Eye (tissue), 1 donor: ENCODE measurements around the gene NFIA.

Source experiments
- DNase-seq: peaks from one replicate; pipeline ENCODE4 v3.0.0-alpha.2; 2015

NFIA gene

GRCh38 chr1:61085206-61085982, 3.0 kb downstream of the NFIA start:
- no peak for DNase-seq

GRCh38 chr1:61085983-61086644, 3.8 kb downstream of the NFIA start:
- no peak for DNase-seq

DNA sequence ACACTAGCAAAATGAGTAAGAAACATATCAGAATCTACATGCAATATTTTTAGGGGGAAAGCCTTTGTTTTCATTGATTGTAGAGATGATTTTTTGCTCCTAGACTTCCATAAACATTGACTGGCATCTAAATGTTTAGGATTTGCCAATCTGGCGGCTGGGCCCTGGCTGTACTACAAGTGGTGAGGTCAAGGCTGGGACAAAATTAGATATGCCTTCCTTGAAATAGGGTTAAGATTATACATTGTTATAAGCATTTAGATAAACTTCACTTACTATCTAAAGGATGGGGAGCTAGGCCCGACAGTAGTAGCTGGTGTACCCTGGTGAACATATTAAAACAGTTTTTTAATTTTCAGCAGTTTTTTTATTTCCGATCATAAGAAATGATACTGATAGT, 5.2 kb downstream of the NFIA start:
- no peak for DNase-seq

- DNase-seq: no peak
Observed at GRCh38 chr1:61088163-61088974, 6.0 kb downstream of the NFIA start.

- DNase-seq: no peak
Observed at GRCh38 chr1:61089338-61089737, 7.0 kb downstream of the NFIA start.

- DNase-seq: no peak
Observed at GRCh38 chr1:61089741-61090140, 7.4 kb downstream of the NFIA start.

- DNase-seq: no peak
Observed at GRCh38 chr1:61090546-61091202, 8.3 kb downstream of the NFIA start.

- no peak for DNase-seq
Observed at GRCh38 chr1:61091455-61091854, 9.1 kb downstream of the NFIA start.

DNA sequence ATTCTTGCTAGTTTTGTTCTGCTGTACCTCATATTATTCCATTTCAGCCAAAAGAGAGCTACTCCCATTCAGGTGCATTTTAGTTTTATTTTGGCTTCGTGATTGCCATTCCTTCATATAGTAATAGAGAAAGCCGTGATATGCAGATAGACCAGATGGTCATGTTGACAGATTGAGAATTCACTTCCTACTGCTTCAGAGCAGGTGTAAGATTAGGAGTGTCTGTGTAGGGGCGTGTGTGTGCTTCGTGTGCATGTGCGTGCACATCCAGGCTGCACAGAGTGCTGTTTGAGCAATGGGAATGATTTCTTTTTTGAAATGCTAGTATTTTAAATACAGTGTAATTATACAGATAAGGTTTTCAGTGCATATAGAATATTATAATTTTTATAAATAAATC, 10.3 kb downstream of the NFIA start:
- DNase-seq: no peak

GRCh38 chr1:61093525-61094137, 11.3 kb downstream of the NFIA start:
- no peak for DNase-seq

DNA sequence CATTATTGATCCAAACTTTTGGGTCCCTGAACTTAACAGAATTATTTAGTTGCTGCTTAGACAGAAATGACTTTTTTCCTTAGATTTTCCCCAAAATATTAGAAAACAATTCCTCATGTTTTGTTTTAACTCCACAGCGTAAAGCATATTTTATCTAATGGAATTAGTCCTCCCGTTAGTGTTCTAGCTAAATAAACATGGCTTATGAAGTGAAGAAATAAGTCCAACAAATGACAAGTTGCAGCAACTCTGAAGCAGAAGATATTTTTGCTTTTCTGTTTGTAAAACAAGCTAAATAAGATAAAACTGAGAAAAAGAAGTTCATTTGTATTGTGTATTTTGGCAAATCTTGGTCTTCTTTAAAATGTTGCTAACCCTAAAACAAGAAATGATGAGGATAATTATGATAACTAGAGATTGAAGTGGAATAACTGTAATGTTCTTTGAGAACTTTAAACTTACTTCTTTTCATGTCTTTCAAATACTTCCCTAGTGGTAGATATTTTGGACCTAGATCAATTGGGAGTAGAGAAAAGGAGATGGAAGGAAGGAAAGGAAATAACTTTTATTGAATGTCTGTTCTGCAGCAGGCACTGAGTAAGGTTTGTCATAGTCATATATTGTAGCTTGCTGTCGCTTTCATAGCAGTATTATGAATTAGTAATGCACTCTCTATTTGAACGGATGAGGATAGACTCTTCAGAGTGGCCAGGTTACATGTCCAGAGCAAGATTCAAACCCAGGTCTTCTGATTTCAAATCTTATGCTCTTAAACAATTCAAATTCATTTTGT, 12.5 kb downstream of the NFIA start:
- no peak for DNase-seq

DNA sequence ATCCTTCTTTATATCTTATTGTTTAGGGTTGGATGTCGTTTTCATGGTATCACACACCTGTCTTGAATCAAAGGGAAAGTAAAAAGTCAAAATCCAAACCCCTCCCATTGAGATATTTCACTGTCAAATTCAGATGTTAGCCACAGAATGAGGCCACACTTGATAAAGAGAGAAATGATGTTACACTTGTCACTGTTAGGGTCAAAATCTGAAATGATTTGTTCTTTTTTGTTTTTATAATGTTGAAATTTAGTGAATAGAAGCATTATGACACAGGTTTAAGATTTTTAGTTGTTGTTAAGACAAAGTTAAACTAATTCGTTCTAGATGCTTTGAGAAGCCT, 13.1 kb downstream of the NFIA start:
- no peak for DNase-seq

DNA sequence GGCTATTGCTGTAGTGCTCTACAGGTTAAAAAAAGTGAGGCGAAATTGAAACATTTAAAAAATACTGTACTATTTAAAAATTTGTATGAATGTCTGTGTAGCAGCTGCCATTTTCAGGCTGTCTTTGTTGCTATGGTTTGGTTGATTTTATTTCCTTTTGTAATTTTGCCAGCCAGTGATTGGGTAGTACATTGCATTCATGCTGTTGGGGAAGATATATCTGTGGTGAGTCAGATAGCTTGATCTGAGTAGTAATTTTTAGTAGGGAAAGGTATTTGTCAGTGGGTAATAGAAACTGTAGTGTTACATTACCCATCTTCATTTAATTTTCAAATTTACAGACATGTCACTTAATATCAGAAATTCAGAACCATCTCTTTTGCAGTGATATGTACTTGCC, 15.0 kb downstream of the NFIA start:
- DNase-seq: no peak

DNA sequence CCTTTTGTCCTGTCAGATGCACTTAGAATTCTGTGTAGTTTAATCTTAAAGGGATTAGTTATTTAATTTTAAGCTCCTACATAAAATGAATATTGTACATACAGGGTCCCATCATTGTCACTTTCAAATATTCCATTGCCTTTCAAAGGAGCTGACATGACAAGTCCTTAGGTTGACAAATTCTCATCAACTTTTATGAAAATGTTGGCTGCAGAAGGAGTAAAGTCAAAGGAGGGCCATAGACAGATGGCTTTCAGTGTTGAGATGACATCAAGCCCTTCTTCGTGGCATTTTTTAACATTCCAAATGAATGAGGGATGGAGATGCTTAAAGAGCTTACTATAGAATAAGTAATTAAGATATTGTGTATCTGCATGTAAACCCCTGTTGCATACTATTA, 15.4 kb downstream of the NFIA start:
- DNase-seq: no peak

DNA sequence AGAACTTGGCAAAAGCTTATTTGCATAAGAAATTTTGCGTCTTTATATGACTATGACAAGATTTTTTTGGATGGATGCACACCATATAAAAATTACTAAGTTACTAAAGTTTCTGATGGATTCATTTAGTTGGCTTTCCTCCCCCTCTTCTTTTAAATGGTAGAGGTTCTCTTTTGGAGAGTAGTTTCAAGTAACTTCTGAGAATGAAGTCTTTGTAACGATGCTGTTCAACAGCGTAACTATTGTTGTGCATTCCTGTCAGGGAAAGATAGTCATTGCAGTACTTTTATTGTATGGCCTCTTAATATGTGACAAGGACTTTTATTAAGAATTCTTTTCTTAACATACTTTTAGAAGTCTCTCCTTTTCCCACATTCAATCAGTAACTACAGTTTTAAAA, 16.0 kb downstream of the NFIA start:
- no peak for DNase-seq

DNA sequence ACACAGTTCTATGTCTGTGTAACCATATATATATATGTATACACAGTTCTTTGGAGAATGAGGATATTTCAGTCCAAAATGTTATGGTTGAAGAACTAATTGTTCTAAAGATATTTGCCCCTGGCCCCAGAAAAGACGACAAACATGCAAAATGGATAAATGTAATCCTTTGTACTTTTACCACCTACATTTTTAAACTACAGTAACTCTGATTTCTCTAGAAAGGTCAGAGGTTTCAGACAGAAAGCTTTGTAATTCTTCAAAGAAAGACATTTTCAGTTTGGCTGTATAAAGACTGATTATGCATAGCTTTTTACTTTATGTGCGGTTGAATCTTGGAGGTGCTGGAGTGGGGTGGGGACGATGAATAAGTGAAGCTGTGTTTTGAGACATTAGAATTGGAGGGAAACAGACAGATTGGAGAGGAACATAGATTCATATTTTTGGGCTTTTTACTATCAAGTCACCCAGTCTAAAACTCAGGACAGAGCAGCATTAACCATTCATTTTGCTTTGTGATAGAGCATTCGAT, 16.6 kb downstream of the NFIA start:
- DNase-seq: no peak

DNA sequence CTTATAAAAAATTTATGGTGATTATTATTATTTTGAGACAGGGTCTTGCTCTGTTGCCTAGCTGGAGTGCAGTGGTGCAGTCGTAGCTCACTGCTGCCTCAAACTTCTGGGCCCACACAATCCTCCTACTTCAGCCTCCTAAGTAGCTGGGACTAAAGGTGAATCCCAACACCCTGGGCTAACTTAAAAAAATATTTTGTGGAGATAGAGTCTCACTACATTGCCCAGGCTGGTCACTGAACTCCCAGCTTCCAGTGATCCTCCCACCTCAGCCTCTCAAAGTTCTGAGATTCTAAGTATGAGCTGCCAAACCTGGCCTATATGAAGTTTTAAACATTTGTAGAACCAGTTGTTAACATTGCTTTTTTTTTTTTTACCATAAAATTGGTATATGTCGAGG, 18.2 kb downstream of the NFIA start:
- no peak for DNase-seq

GRCh38 chr1:61101536-61101935, 19.2 kb downstream of the NFIA start:
- no peak for DNase-seq

GRCh38 chr1:61102041-61102440, 19.7 kb downstream of the NFIA start:
- DNase-seq: no peak

GRCh38 chr1:61102621-61103020, 20.3 kb downstream of the NFIA start:
- no peak for DNase-seq

DNA sequence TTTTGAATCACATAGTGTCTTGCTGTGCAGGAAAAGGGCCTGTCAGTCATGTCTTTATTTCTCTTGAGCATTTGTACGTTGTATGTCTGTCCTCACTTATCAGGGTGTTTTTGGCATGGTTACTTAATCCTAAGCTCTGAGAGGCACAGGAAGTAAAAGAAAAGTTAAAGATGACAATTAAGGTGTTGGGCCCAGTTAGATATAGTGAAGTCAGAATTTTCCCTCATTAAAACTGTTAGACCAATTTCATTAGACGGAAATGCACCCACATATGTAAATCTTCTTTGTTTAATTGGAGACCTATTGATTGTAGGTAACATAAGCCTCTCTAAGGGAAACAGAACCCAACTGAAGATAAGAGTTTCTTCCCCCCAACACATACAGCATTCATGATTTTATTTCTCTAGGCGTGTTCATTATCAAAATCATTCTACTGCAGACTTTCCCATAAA, 21.9 kb downstream of the NFIA start:
- DNase-seq: no peak

DNA sequence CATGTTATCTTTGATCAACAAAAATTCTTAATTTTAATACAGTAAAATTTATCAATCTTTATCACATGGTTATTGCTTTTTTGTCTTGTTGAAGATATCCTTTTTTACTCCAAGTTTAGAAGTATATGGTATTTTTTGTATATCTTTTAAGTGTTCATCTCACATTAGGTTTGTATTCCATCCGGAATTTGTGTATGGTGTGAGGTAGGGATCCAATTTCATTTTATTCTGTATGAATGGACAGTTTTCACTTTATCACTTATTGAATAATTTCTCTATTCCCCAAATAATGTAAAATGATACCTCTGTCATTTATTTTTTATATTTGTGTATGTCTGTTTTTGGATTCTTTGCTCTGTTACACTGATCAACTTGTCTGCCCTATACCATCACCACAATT, 25.3 kb downstream of the NFIA start:
- no peak for DNase-seq
